HG02642 (cell line): ENCODE results near the gene MYRFL.
"Not testable (repeated sequence)": the region's sequence is repeated elsewhere in the genome, so short reads cannot be mapped to it uniquely, and the experiment has no call there.

Experiments used
- ATAC-seq: cut with Tn5 transposase; IDR thresholded peaks from one replicate; pipeline ENCODE4 v1.9.1; 2021; ENCODE audit warnings: mild to moderate bottlenecking; ENCODE audit not compliant: unreplicated experiment, poor library complexity

The MYRFL gene

DNA sequence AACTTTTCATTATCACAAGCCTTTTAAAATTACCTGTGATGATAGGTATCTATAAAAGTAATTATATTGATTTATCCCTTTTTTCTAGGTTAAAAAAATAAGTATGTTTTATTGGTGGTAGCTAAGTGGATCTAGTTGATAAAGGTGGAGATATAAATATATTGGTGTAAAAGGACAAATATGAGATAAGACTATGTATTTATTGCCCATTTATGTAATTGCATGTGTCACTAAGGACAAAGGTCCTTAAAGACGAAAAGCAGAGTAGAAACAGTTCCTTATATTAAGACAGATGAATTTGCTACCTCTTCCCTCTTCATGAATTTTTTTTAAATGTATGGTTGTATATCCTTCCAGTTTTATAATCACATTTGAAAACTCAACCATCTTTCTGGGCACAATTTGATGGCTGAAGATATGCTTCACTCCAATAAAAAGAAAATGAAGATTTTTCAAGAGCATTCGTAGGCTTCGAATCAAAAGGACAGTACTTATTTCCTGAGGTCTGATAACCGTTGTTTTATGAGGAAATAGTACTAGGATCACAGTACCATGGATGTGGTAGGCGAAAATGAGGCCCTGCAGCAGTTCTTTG, at the start of gene MYRFL:
MYRFL (plus strand) TSS at position 262 of the 595 bp plus-strand sequence; CDS start at position 553, 291 bp downstream.
- no peak for ATAC-seq

GRCh38 chr12:69779928-69780327, 45.1 kb upstream of the MYRFL start:
- peak; percentile 42 for ATAC-seq

GRCh38 chr12:69783365-69783764, 41.7 kb upstream of the MYRFL start:
- ATAC-seq, result no peak

- ATAC-seq, result no peak
Observed at GRCh38 chr12:69789351-69789750, 35.7 kb upstream of the MYRFL start.

DNA sequence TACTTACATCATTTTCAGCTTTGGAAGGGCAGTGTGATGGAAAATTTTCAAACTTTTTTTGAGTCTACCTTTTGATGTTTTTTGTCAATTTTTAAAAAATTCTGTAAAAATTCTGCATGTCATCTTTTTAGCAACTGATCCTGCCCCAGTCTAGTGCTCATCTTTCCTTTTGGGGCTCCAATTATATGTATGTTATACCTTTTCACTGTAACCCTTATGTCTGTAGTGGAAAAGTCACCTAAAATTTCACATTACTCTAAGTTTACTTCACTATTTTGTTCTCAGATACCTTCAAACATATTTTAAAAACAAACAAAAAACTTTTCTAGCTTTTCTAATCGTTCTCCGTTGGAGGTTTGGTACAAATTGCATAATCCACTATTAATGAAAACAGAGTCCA, 32.5 kb upstream of the MYRFL start:
- ATAC-seq, result no peak

- not testable (repeated sequence) for ATAC-seq
Observed at GRCh38 chr12:69807101-69807897, 17.7 kb upstream of the MYRFL start.

DNA sequence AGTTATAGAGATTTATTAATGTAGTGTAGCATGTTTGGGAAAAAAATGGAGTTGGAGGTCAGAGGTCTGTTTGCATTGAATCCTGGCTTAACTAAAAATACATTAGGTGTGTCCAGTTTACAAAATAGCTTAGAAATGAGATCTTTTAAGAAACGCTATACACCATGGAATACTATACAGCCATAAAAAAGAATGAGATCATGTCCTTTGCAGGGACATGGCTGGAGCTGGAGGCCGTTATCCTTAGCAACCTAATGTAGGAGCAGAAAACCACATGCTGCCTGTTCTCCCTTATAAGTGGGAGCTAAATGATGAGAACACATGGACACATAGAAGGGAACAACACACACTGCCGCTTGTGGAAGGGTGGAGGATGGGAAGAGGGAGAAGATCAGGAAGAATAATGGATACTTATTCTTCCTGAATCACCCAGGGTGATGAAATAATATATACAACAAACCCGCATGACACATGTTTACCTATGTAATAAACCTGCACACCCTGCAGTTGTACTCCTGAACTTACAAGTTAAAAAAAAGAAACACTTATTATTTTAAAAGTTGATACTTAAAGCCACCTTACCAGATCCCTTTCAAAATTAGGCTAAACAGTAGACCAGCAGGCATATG, 14.0 kb upstream of the MYRFL start:
- ATAC-seq, result no peak

- ATAC-seq, result peak; percentile 67
Observed at GRCh38 chr12:69816082-69816481, 8.9 kb upstream of the MYRFL start.

GRCh38 chr12:69821032-69821455, 4.0 kb upstream of the MYRFL start:
- ATAC-seq, result no peak

DNA sequence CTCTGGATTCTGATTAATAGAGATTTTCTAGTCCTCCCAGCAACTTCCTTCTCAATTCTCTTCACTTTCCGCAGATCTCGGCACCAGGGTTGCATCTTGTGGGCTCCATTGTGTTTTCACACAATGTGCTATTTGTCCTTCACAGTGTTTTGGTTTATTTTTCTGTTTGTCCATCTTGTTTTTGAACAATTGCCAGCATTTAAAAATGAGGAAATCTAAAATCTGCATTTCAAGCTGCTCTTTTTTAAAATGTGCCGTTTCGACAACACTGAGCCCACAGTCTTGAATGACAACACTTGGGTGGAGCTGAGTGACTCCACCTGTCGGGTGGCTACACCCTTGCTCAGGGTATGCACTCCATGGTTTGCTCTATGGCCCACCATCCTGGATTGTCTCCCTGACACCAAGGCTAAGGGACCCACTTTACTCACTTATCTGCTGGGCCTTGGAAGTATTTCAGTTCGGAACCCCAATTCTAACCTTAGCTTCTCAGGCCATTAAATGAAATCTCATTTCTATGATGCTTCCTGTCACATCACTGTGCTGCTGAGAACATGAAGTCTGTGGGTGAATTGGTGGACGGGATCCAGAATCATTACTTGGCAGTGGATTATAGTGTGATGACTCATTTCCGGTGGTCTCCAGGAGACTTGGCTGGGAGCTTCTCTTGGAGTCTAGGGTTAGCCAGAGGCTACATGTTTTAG, 3.4 kb upstream of the MYRFL start:
- no peak for ATAC-seq

GRCh38 chr12:69822201-69822860, 2.7 kb upstream of the MYRFL start:
- ATAC-seq, result no peak

GRCh38 chr12:69824028-69824427, 999 bp upstream of the MYRFL start:
- no peak for ATAC-seq

- ATAC-seq, result no peak
Observed at GRCh38 chr12:69828897-69829296, 3.9 kb downstream of the MYRFL start.

GRCh38 chr12:69833696-69834095, 8.7 kb downstream of the MYRFL start:
- no peak for ATAC-seq

DNA sequence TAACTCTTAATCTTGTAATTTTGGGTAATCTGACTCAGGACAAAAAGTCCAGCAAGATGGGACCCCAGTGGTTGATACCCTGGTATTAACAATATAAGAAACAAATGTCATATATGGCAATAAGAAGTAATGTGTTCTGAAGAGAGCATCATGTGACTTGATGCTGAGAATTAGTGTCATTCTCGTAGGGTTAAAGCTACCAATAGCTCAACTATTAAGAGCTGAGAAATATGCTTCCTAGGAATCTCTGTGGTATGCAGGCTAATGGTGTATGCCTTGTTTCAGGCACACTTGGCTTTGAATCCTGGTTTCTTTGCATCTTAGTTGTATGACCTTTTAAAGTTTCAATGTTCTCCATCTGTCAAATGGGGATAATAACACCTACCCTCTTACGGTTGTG, 9.1 kb downstream of the MYRFL start:
- no peak for ATAC-seq

GRCh38 chr12:69834576-69834975, 9.5 kb downstream of the MYRFL start:
- no peak for ATAC-seq

- no peak for ATAC-seq
Observed at GRCh38 chr12:69835081-69835480, 10.1 kb downstream of the MYRFL start.

DNA sequence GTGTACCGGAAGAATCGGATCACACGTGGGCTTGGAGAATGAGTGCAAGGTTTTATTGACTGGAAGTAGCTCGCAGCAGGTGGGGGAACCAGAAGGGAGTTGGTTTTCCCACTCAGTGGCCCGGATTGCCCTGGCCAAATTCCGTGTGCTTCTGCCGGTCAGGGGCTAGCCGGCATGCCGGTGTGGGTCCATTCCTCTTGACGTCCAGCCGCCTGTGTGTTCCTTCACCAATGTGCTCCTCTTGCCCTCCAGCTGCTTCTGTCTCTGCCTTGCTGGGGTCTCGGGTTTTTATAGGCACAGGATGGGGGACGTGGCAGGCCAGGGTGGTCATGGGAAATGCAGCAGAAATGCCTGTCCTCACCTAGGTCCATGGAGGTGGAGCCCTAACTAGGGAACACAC, 11.0 kb downstream of the MYRFL start:
- no peak for ATAC-seq

DNA sequence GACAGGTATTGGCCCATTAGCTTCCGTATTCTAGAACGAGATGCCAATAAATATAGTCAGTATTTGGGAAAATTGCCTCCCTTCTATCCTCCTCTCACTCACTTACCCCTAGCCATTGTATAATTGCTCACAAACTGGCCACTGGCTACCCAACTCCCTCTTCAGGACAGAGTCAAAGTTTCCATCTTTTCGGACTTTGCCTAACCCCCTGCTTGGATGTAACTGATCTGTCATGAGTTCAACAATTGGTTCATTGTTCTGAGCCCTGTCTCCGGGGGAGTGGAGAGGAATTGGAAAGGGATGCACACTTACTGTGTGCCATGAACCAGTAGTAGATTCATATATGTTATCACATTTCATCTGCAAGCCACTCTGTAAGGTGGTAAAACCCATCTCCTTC, 12.2 kb downstream of the MYRFL start:
- ATAC-seq, result no peak

GRCh38 chr12:69837657-69838415, 12.8 kb downstream of the MYRFL start:
- no peak for ATAC-seq
